Measurements from ENCODE around the gene F2RL2. TPM values are rescaled to one million over a fixed set of nuclear protein-coding genes. Genes with fewer than 3 reads are reported as not detected.
A peak's percentile ranks its signal among the peaks of the same experiment; 100 is the strongest.

F2RL2 gene
- total RNA-seq, 4 donors from 2014 or later: 0.87 to 2.4 TPM; not detected in 2

GRCh38 chr5:76601470-76601869 lies 21.7 kb downstream of the F2RL2 start:
- Histone ChIP-seq H3K4me1 (peaks cover 0 to 5% (median 0%) of the 10 kb centered on the region in 4 donors), H3K36me3 (peaks cover 0 to 10% (median 0%) of the 10 kb centered on the region in 3 donors), H3K27ac (no peak overlapping the region), H3K9me3 (no peaks in the 10 kb centered on the region), H3K27me3 (no peaks in the 10 kb centered on the region), H3K4me3 (no peak overlapping the region)
- peak in 1 of 2 donors; percentile 64 for DNase-seq (ENCODE audit: low spot score in 2 of 2)
- TF ChIP-seq CTCF (IDR thresholded peaks at IDR 0.05): peak; percentile 59 to 84 (median 75)
- no peak for TF ChIP-seq POLR2A (IDR thresholded peaks at IDR 0.05)
- WGBS, 2 donors: 14 to 15% methylated on average over 3 of the region's 3 CpGs

- Histone ChIP-seq H3K9me3 (no peaks in the 10 kb centered on the region), H3K27ac (no peak overlapping the region), H3K4me1 (peaks cover 0 to 5% (median 0%) of the 10 kb centered on the region in 4 donors), H3K36me3 (peaks cover 0 to 10% (median 0%) of the 10 kb centered on the region in 3 donors), H3K27me3 (no peaks in the 10 kb centered on the region), H3K4me3 (no peak overlapping the region)
- no peak for TF ChIP-seq EP300 (IDR thresholded peaks at IDR 0.05)
- TF ChIP-seq CTCF (IDR thresholded peaks at IDR 0.05): no peak
- TF ChIP-seq POLR2A (IDR thresholded peaks at IDR 0.05): no peak
- 75 to 77% methylated on average over 4 of the region's 4 CpGs for WGBS, 2 donors
- DNase-seq (ENCODE audit: low spot score in 2 of 2): no peak
Measured at GRCh38 chr5:76600716-76601115, 22.5 kb downstream of the F2RL2 start.

- H3K9me3 ChIP-seq: no peaks in the 10 kb centered on the region
- DNase-seq (ENCODE audit: low spot score in 2 of 2): no peak
- no peaks in the 10 kb centered on the region for H3K27me3 ChIP-seq
- no peak overlapping the region for H3K4me3 ChIP-seq
- peaks cover 0 to 5% (median 0%) of the 10 kb centered on the region in 4 donors for H3K4me1 ChIP-seq
- H3K36me3 ChIP-seq: peaks cover 0 to 10% (median 0%) of the 10 kb centered on the region in 3 donors
- WGBS, 2 donors: 89 to 90% methylated on average over 2 of the region's 2 CpGs
- no peak for TF ChIP-seq POLR2A (IDR thresholded peaks at IDR 0.05)
- no peak for TF ChIP-seq CTCF (IDR thresholded peaks at IDR 0.05)
- no peak for TF ChIP-seq EP300 (IDR thresholded peaks at IDR 0.05)
- no peak overlapping the region for H3K27ac ChIP-seq
Measured at GRCh38 chr5:76598531-76598930, 24.7 kb downstream of the F2RL2 start.

GRCh38 chr5:76595755-76596481 lies 27.3 kb downstream of the F2RL2 start:
- Histone ChIP-seq H3K27ac (no peak overlapping the region), H3K4me3 (no peak overlapping the region), H3K36me3 (peaks cover 0 to 10% (median 0%) of the 10 kb centered on the region in 3 donors), H3K4me1 (peaks cover 0 to 4% (median 0%) of the 10 kb centered on the region in 4 donors), H3K9me3 (no peaks in the 10 kb centered on the region), H3K27me3 (no peaks in the 10 kb centered on the region)
- TF ChIP-seq EP300 (IDR thresholded peaks at IDR 0.05): no peak
- 83 to 87% methylated on average over 3 of the region's 3 CpGs for WGBS, 2 donors
- no peak for DNase-seq (ENCODE audit: low spot score in 2 of 2)

- no peaks in the 10 kb centered on the region for H3K27me3 ChIP-seq
- H3K27ac ChIP-seq: no peak overlapping the region
- peaks cover 0 to 16% (median 0%) of the 10 kb centered on the region in 3 donors for H3K36me3 ChIP-seq
- no peak for TF ChIP-seq EP300 (IDR thresholded peaks at IDR 0.05)
- TF ChIP-seq CTCF (IDR thresholded peaks at IDR 0.05): no peak
- no peak for TF ChIP-seq POLR2A (IDR thresholded peaks at IDR 0.05)
- DNase-seq (ENCODE audit: low spot score in 2 of 2): no peak
- no peak overlapping the region for H3K4me3 ChIP-seq
- WGBS, 2 donors: 83 to 92% methylated on average over 4 of the region's 4 CpGs
- H3K4me1 ChIP-seq: peaks cover 0 to 4% (median 0%) of the 10 kb centered on the region in 4 donors
- no peaks in the 10 kb centered on the region for H3K9me3 ChIP-seq
Measured at GRCh38 chr5:76594107-76594506, 29.1 kb downstream of the F2RL2 start.

Data from tibial nerve (tissue), 4 donors.